ENCODE data around the gene LRRC9.

- TF ChIP-seq POLR2A (IDR thresholded peaks at IDR 0.05; ENCODE audit: extremely low read depth, insufficient read length) (no peak), MAX (IDR thresholded peaks at IDR 0.05; ENCODE audit: low read depth, low read length) (peak; percentile 36; the same call in 1 of the 2 replicates), MYC (IDR thresholded peaks at IDR 0.05; ENCODE audit: low read depth, low read length) (no peak)
Measured at GRCh38 chr14:60090864-60091519, 171.0 kb downstream of the LRRC9 start.

All from NB4 (cell line).